NCI-H345 treated with DMSO at 0.1 percent for 48 hours (cell line): Measurements from ENCODE around the gene LILRB2.
"Not testable (repeated sequence)": the region's sequence is repeated elsewhere in the genome, so short reads cannot be mapped to it uniquely, and the experiment has no call there.

Source experiments
- DNase-seq: peaks from one replicate; lab custom pipeline; 2025; ENCODE audit not compliant: unreplicated experiment; lab: John Stamatoyannopoulos, UW

The LILRB2 gene

DNA sequence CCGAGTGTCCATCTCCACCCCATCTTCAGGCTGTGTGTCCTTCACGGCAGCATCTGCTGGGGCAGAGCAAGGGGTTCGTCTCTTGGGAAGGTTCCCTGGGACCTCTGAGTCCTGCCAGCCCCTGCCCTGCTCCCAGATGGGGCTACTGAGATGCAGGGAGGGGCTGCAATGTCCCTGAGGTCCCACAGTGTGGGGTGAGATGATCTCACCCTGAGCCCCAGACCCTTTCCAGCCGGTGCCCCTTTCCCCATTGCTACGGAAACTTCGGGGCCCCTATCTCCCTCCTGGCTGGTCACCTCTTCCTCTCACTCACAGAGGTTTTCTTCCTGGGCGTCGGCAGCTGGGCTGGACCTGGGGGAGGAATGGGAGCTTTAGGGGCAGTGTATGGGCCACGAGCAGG lies 5.0 kb downstream of the LILRB2 start:
- DNase-seq: no peak

DNA sequence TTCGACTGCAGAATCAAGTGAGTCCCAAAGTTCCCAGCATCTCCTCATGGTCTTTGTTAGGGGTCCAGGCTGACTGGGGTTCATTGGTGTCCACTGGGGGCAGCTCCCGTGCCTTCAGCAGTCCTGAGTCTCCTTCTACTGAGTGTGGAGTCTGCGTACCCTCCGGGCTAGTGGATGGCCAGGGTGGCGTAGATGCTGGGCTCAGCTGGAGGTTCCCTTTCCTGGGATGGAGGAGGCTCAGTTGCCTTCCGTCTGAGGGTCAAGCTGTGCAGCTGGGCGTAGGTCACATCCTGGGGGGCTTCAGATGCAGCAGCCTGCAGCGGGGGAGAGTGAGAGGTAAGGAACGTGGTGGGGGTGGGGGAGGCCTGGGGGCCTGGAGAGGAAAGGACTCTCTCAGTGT lies 6.4 kb downstream of the LILRB2 start:
- DNase-seq: not testable (repeated sequence)

DNA sequence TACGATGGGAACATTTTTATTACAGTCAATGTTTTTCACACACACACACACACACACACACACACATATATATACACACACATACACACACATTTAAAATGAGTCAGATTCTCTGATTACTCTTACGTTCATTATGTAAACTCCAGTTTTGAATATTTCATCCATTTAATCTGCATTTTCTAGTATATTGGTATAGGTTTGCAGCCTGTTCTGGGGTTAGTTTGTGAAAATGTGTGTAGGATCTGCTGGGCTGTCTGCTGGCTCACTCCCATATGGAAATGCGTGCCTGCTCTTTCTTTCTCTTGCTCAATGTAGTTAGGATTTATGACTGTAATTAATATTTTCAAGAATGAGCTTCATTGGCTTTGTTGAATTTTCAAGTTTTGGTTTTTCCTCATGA lies 7.1 kb downstream of the LILRB2 start:
- DNase-seq: no peak

DNA sequence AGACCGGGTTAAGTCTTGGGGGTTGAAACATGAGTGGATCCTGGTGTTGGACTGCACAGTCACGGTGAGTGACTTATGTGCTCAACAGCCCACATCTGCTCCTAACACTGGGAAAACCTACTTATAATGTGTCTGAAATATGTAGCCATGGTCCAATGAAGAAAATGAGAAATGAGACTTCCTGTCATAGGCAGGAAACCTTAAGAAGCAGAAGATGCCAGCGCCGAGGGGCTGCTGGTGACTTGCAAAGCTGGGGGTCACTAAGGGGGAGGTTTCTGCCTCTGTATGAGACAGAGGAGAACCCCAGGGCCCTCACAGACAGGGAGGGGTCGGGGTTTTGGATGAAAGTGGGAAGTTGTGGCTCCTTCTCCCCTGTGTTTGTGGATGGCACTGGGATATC lies 8.7 kb downstream of the LILRB2 start:
- not testable (repeated sequence) for DNase-seq

DNA sequence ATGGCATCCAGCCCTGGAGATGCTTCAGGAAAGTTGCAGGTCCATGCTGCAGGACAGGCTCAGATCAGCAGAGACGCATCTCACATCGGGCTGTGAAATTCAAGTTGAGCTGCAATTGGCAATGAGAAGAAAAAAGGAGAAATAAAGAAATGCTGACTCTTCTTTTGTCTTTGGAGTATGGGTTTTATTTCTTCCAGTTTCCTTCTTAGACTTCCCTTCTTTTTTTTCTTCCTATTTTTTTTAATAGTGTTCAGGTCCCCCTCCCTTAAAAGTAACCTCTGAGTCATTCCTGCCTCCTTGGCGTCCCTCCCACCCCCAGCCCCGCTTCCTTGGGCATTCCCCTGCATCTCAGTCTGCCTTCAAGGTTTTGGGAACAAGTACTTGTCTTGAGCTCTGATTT lies 9.3 kb downstream of the LILRB2 start:
- not testable (repeated sequence) for DNase-seq

DNA sequence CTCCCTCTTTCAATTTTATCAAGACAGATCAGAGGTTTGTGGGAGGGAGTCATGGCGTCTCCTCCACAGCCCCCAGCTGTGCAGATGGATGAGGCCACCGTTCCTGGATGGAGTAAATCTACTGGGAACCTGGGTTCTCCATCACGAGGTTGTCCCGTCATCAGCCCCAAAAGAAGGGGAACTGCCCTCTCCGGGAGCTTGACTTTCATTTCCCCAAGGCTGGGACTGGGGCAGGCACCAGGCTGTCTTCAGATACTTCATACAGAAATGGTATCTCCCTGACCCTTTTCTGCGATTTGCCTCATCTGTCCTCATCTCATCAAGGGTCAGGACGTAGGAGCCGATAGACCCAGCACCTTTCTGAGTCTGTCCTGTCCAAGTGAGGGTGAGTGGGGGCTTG lies 9.8 kb downstream of the LILRB2 start:
- no peak for DNase-seq

DNA sequence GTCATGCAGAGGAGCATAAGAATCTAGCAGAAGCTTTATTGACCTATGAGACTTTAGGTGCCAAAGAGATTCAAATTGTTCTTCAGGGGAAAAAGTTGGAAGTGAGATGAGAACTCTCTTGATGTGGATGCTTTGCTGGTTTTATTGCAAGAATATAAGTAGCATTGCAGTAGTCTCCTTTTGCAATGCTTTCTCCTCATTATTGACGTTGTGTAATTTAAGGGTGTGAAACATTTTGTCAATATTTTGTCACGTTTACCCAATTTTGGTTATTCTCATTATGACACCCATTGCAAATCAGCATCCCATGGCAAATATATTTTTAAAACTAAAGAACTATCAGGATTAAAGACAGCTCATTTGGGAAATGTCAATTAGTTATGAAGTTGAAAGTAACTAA lies 12.0 kb downstream of the LILRB2 start:
- no peak for DNase-seq

DNA sequence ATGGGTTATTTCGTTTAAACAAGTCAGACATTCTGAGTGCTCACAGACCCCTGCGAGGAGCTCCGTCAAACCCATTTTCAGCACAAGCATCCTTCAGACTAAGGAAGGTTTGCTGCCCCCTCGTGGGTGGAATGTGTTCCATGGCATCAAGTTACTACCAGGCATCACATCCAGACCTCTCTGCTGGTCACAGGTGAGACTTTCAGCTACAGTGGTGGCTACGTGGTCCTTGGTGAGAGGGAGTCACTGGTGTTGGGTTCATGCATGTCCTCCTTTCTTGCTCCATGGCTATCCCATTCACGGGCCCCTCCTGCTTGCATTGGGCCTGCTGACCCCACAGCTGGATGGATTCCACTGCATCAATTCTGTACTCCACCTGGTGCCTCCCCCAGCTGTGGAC lies 14.8 kb downstream of the LILRB2 start:
- DNase-seq: no peak

DNA sequence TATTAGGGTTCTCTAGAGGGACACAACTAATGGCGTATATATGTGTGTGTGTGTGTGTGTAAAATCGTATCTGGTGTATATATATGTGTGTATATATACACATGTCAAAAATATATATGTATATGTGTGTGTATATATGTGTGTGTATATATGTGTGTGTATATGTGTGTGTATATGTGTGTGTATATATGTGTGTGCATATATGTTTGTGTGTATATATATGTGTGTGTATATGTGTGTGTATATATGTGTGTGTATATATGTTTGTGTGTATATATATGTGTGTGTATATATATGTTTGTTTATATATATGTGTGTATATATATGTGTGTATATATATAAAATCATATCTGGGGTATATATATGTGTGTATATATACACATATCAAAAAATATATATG lies 18.4 kb downstream of the LILRB2 start:
- no peak for DNase-seq

DNA sequence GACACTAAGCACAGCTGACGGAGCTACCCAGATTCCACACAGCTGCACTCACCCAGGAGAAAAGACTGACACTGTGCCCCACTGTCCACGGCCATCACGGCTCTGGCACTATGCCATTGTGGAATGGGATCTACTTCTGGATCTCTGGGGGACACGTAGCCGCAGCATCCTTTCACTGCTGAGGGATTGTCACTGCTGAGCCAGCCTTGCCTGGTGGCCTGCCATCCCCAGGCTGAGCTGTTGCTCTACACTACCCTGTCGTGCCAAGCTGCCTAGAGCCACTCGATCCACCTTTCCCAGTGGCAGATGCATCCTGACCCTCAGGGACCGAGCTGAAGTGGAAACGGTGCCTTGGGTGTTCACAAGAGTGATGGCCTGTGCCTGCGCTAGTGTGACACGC lies 18.8 kb downstream of the LILRB2 start:
- DNase-seq: no peak

DNA sequence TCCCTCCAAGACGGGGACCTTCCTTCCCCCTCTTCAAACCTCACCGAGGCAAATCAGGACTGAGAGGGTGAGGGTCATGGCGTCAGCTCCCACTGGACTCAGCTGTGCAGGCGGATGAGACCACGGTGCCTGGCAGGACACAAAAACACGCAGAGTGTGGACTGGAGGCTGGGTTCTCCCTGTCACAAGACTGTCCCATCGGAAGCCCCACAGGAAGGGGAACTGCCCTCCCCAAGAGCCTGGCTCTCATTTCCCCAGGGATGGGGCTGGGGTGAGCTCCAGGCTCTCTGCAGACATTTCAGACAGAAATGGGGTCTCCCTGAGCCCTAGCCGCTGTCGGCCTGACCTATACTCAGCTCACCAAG lies 23.8 kb downstream of the LILRB2 start, which contains the start of gene LILRB5:
LILRB5 (minus strand) TSS at position 158 of the 365 bp plus-strand sequence; CDS start at position 78, 80 bp downstream.
- DNase-seq: no peak

DNA sequence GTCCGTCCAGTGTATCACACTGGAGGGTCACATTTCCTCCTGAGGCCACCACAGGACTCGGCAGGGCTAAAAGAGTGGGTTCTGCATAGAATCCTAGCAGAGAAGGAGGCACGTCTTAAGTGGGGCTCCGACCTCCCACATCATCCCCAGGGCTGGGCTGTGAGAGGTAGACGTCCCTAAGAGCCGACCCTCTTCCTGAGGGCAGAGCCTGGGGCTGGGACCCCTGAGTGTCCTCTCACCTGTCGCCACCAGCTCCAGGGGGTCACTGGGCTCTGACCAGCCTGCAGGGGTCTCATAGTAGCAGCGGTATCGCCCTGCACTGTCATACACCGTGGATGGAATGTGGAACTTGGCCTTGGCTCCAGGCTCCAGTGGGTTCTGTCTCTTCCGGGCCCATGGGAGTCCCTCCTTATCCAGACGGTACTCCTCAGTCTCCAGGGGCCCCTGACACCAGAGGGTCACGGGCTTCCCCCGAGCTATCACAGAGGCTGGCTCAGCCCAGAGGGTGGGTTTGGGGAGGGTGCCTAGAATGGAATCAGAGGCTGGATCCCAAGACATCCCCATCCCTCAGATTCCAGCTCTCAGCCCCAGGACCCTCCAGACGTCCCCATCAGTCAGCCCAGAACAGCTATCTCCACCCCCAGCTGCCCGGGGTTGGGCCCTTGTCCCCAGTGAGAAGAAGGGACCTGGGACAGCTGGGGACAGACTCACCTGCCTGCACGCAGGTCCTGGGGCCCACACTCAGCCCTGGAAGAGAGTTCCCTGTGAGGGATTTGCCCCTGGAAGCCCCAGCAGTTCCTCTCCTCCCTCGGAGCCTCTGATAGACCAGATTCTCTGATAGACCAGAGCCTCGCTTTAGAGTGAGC lies 24.4 kb downstream of the LILRB2 start:
- no peak for DNase-seq

DNA sequence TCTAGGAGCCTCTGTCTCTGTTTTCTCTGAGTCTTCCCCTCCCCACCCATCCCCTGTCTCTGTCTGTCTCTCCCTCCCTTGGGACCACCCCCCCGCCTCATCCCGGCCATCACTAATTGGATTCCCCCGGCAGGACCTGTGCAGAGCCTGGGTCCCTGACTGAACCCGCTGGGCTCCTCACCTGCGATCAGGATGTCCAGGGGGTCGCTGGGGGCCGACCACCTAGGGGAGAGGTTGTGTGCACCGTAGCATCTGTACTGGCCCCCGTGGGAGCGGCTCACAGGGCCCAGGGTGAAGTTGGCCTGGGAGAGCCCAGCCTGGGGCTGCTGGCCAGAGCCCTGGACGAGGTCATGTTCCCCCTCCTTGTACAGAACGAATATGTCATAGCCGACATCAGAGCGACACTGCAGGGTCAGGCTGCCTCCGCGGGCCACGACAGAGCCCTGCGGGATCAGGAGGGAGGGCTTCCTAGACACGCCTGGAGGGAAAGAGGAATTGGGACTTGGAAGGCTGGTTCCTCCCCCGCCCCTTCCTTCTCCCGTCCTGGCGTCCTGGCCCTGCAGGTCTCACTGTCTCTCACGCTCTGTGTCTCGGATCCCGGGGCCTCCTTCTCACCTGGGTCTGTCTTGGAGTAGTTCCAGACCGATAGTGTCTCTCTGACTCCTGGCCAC lies 25.7 kb downstream of the LILRB2 start:
- no peak for DNase-seq

DNA sequence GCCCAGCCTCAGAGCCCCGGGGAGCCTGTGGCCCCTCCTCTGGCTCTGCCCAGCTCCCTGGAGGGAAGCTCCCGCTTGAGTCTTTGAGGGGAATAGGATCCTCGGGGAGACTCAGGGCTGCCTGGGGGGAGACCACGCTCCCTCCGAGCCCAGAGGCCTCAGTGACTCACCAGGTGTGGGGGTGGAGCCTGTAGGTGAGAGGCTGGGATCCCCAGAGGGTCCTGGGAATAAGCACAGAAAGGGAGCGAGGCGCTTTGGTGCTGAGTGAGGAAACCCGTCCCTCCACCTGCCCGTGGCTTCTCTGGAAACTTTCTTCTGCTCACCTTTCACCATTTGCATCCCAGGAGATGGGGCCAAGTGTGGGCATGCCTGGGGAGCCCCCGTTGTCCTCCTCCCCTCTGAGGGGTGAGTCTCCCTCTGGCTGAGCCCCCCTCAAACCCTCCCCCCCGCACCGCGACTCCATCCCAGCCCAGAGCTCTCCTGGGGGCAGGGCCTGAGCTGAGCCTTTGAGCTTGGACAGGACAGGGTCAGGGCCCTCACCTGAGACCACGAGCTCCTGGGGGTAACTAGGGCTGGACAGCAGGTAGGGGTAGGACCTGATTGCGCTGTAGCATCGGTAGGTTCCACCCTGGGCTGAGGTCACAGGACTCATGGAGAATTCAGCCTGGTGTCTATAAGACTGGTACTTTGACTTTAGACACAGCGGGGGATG lies 26.6 kb downstream of the LILRB2 start:
- no peak for DNase-seq

DNA sequence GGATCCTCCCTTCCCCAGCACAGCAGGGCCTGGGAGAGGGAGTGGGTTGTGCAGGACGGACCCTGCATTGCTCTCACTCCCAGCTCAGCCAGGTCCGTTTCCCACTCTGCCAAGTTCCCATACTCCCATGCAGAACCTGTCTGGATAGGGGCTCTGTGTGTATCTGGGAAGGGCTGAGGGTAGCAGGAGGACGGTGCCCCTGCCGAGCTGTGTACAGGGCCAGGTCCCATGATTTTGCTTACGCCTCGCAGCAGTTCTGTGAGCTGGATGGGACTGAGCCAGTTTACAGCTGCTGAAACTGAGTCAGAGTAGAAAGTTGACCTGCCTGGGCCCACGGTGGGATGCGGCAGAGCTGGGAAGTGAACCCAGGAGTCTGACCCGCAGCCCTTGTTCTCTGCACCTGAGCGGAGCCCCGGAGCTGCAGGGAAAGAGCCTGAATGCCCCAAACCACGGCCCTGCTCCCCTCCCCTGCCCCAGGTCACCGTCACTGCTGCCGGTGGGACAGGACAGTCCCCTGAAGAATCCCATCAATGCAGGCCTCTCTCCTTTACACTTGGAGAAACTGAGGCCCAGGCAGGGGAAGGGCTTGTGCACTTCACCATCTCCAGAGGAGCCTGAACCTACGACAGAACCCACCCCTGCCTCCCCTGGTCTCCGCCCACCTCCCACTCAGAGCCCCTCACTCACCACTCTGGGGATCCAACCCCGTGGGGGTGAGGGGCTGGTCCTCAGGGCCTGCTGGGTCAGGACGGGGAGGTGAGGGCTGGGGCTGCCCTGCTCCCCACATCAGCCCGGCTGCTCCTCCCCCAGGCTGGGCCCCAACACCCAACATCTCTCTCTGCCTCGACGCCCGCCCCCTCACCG lies 27.3 kb downstream of the LILRB2 start:
- no peak for DNase-seq

DNA sequence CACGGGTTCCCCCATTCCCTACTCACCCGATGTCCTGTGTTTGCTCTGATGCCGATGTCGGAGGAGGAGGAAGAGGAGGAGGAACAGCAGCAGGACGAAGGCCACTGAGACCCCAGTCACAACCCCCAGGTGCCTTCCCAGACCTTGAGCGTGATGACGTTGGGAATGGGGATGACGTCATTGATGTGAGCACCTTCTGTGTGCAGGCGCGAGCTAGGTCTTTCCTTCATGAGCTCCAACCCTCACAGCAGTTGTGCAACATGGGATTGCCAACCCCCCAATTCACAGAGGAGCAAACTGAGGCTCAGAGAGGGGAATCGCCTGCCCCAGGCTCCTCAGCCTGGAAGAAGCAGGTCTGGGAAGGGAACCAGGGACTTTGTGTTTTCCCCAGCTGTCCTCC lies 28.1 kb downstream of the LILRB2 start:
- DNase-seq: no peak

DNA sequence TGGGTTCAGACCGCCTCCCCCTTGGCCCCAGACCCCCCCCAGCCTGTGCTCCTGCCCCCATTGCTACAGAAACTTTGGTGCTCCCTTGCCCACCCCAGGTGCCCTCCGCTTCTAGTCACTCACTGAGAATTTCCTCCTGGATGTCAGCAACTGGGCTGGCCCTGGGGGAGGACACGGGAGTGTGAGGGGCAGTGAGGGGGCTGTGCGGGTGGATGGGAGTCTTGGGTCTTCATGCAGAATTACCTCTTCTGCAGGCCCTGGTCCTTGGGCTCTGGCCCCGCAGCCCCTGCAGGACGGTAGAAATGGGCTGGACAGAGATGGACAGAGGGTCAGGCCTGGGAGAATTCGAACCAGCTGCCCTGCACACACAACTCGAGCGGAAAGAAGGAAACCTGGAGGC lies 28.7 kb downstream of the LILRB2 start:
- no peak for DNase-seq

DNA sequence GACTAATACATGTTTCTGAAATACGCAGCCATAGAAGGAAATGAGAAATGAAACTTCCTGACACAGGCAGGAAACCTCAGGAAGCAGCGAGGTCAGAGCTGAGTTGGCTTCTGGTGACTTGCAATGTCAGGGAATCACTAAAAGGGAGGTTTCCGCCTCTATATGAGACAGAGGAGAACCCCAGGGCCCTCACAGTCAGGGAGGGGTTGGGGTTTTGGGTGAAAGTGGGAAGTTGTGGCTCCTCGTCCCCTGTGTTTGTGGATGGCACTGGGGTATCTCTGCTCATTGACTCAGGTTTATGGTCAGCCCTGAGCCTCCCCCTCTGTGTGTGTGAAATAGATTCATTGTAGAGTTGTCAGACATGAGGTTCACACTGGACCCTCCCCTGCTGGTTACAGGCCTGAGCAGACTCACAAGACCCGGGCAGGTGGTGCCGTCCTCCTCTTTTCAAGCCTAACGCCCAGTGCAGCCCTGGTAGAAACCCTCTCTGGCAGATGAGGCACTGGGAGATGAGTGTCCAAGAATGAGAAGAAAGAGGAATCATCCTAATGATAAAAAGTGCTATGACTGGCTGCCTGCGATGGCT lies 32.8 kb downstream of the LILRB2 start:
- DNase-seq: no peak

DNA sequence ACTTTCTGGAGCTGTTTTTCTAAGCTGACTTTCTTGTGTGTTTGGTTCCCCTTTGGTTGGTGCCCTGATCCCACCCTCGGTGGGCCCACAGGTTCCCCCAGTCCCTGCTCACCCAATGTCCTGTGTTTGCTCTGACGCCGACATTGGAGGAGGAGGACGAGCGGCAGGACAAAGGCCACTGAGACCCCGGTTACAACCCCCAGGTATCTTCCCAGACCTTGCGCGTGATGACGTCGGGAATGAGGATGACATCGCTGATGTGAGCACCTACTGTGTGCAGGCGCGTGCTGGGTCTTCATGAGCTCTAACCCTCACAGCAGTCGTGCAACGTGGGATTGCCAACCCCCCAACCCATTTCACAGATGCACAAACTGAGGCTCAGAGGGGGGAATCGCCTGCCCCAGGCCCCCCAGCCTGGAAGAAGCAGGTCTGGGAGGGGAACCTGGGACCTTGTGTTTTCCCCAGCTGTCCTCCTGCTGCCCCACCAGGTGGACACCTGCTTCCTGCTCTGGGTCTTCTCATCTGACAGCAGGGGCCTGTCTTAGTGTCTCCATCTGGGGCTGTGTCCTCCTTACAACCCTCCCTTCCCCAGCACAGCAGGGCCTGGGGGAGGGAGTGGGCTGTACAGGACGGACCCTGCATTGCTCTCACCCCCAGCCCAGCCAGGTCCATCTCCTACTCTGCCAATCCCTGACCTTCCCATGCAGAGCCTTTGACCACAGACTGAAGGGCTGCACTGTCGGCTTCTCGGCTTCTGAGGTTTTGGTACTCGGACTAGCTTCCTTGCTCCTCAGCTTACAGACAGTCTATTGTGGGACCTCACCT lies 33.6 kb downstream of the LILRB2 start:
- no peak for DNase-seq

DNA sequence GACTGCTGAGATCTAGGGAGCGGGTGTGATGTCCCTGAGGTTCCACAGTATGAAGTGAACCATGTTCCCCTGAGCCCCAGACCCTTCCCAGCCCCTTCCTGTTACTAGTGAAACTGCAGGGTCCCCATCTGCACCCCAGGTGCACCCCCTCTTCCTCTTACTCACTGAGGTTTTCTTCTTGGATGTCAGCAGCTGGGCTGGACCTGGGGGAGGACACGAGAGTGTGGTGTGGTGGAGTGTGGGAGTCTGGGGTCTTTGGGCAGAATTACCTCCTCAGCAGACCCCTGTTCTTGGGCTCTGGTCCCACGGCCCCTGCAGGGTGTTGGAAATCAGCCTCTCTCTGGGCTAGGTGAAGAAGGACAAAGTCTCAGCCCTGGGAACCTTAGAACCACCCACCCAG lies 35.0 kb downstream of the LILRB2 start:
- no peak for DNase-seq
